ENCODE measurements around the gene LRRC23. TPM values are rescaled to one million over a fixed set of nuclear protein-coding genes. Genes with fewer than 3 reads are reported as not detected.

Gene LRRC23
- total RNA-seq, 2 experiments from 2014 or later: 6.4 to 7.0 TPM

- intact Hi-C loops (cut with DNase I, micrococcal nuclease): no loop called here
- Mint-ChIP-seq H3K4me1 (peaks cover 38% of the 10 kb centered on the region), H3K36me3 (ENCODE audit: low read depth) (peaks cover 43% of the 10 kb centered on the region), H3K9me3 (ENCODE audit: low read depth) (no peaks in the 10 kb centered on the region), H3K4me3 (peak overlapping the region; percentile 98), H3K27ac (no peak overlapping the region), H3K27me3 (no peaks in the 10 kb centered on the region)
- CTCF ChIA-PET: interaction anchor here (0.6 to 1.5 kb wide), 7 partner anchors 7 to 1015 kb away, joined by 3 to 4 read pairs (median 3); no protein-coding TSS in a partner anchor
- ATAC-seq: no peak
- DNase-seq: no peak
- POLR2A ChIA-PET: interaction anchor here (1.1 kb wide), 1 partner anchor 46 kb away, joined by 3 read pairs; no protein-coding TSS in a partner anchor
Observed at GRCh38 chr12:6916426-6917200, 12.0 kb downstream of the LRRC23 start.

DNA sequence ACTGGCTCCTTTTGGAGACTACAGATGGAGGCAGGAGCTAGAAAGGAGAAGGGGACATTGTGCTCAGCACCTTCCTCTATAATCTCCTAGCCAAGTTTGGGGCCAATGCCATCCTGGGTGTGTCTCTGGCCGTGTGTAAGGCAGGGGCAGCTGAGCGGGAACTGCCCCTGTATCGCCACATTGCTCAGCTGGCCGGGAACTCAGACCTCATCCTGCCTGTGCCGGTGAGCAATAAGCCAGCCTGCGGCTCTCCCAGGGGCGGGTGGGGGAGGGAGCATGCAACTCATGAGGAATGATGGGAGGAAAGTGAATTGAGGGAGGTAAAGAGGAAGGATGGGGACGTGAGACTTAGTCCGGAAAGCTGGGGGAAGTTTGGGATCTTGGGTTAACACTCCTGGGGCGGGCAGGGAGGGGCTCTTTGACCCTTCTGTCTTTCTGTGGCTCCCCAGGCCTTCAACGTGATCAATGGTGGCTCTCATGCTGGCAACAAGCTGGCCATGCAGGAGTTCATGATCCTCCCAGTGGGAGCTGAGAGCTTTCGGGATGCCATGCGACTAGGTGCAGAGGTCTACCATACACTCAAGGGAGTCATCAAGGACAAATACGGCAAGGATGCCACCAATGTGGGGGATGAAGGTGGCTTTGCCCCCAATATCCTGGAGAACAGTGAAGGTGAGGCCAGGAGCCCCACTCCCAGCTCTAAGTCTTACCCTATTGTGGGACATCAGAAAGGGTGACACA is 13.0 kb downstream of the LRRC23 start:
- Mint-ChIP-seq H3K9me3 (ENCODE audit: low read depth) (no peaks in the 10 kb centered on the region), H3K4me3 (no peak overlapping the region), H3K27ac (no peak overlapping the region), H3K36me3 (ENCODE audit: low read depth) (peaks cover 51% of the 10 kb centered on the region), H3K27me3 (no peaks in the 10 kb centered on the region), H3K4me1 (peaks cover 37% of the 10 kb centered on the region)
- ATAC-seq: no peak
- DNase-seq: no peak
- intact Hi-C loops (cut with DNase I, micrococcal nuclease): no loop called here
- ChIA-PET CTCF (interaction anchor here (0.6 to 1.3 kb wide), 4 partner anchors 11 to 1014 kb away, joined by 3 to 5 read pairs (median 3); no protein-coding TSS in a partner anchor), POLR2A (interaction anchor here (0.8 to 1.1 kb wide), 3 partner anchors 20 to 47 kb away, joined by 3 read pairs; partner anchors contain the start of gene RNU7-1)

GRCh38 chr12:6919588-6919987 is 15.0 kb downstream of the LRRC23 start:
- H3K4me3 Mint-ChIP-seq: no peak overlapping the region
- DNase-seq: no peak
- peaks cover 59% of the 10 kb centered on the region for H3K36me3 Mint-ChIP-seq (ENCODE audit: low read depth)
- intact Hi-C loops (cut with DNase I, micrococcal nuclease): no loop called here
- no peak for ATAC-seq
- POLR2A ChIA-PET: no interaction called here
- CTCF ChIA-PET: interaction anchor here (0.6 to 1.4 kb wide), 2 partner anchors 28 to 52 kb away, joined by 3 to 5 read pairs; partner anchors contain the start of gene TPI1
- H3K27me3 Mint-ChIP-seq: no peaks in the 10 kb centered on the region
- H3K9me3 Mint-ChIP-seq (ENCODE audit: low read depth): no peaks in the 10 kb centered on the region
- peaks cover 31% of the 10 kb centered on the region for H3K4me1 Mint-ChIP-seq
- peak overlapping the region; percentile 38 for H3K27ac Mint-ChIP-seq

DNA sequence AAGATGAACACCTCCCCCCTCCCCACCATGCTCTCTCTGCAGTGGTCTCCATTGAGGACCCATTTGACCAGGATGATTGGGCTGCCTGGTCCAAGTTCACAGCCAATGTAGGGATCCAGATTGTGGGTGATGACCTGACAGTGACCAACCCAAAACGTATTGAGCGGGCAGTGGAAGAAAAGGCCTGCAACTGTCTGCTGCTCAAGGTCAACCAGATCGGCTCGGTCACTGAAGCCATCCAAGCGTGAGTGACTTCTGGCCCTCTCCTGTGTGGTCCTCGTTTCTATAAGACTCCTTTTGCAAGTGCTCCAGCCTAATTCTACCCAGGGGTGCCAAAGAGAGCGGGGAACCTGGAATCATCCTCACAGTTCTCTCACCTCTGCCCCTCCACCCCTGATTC is 16.9 kb downstream of the LRRC23 start:
- ChIA-PET CTCF (interaction anchor here (0.6 to 1.3 kb wide), 6 partner anchors 9 to 223 kb away, joined by 3 to 5 read pairs (median 4); partner anchors contain the start of gene LRRC23), POLR2A (interaction anchor here (1.3 kb wide), 1 partner anchor 22 kb away, joined by 5 read pairs; the partner anchor contains the start of genes C12orf57 and RNU7-1)
- no peak overlapping the region for H3K27ac Mint-ChIP-seq
- peaks cover 45% of the 10 kb centered on the region for H3K36me3 Mint-ChIP-seq (ENCODE audit: low read depth)
- no peak overlapping the region for H3K4me3 Mint-ChIP-seq
- H3K27me3 Mint-ChIP-seq: no peaks in the 10 kb centered on the region
- intact Hi-C loops (cut with DNase I, micrococcal nuclease): no loop called here
- no peak for DNase-seq
- ATAC-seq: no peak
- no peaks in the 10 kb centered on the region for H3K9me3 Mint-ChIP-seq (ENCODE audit: low read depth)
- peaks cover 28% of the 10 kb centered on the region for H3K4me1 Mint-ChIP-seq

DNA sequence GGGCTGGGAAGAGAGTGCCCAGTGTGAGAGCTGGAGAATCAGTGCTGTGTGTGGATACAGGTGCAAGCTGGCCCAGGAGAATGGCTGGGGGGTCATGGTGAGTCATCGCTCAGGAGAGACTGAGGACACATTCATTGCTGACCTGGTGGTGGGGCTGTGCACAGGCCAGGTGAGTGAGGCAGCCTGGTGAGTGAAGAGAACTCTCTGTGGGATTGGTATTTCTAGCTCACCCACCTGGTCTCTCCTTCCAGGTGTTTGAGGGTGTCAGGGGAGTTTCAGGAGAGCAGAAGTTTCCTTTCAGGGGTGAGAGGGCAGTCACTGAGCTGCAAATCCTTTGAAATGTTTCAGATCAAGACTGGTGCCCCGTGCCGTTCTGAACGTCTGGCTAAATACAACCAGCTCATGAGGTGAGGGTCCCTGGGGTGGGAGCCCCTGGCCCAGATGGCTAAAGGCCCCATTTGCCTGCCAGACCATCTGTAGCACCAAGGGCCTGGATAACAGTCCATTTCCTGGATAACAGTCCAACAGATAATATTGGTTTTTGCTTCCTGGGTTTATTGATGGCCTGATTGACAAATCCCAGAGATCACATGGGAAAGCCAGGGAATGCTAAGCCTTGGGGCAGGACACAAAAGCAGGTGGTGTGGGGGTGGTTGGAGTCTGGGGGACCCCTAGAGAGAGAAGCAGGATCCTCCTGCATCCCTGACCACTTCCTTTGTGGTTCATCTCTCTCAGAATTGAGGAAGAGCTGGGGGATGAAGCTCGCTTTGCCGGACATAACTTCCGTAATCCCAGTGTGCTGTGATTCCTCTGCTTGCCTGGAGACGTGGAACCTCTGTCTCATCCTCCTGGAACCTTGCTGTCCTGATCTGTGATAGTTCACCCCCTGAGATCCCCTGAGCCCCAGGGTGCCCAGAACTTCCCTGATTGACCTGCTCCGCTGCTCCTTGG is 17.6 kb downstream of the LRRC23 start:
- intact Hi-C loops (cut with DNase I, micrococcal nuclease): no loop called here
- Mint-ChIP-seq H3K27ac (no peak overlapping the region), H3K27me3 (no peaks in the 10 kb centered on the region), H3K36me3 (ENCODE audit: low read depth) (peaks cover 39% of the 10 kb centered on the region), H3K9me3 (ENCODE audit: low read depth) (no peaks in the 10 kb centered on the region), H3K4me3 (no peak overlapping the region), H3K4me1 (peaks cover 31% of the 10 kb centered on the region)
- ChIA-PET POLR2A (interaction anchor here (1.3 kb wide), 1 partner anchor 22 kb away, joined by 5 read pairs; the partner anchor contains the start of genes C12orf57 and RNU7-1), CTCF (interaction anchor here (0.6 to 1.3 kb wide), 9 partner anchors 10 to 387 kb away, joined by 3 to 5 read pairs (median 3); partner anchors contain the start of gene LRRC23)
- DNase-seq (no peak), ATAC-seq (no peak)

DNA sequence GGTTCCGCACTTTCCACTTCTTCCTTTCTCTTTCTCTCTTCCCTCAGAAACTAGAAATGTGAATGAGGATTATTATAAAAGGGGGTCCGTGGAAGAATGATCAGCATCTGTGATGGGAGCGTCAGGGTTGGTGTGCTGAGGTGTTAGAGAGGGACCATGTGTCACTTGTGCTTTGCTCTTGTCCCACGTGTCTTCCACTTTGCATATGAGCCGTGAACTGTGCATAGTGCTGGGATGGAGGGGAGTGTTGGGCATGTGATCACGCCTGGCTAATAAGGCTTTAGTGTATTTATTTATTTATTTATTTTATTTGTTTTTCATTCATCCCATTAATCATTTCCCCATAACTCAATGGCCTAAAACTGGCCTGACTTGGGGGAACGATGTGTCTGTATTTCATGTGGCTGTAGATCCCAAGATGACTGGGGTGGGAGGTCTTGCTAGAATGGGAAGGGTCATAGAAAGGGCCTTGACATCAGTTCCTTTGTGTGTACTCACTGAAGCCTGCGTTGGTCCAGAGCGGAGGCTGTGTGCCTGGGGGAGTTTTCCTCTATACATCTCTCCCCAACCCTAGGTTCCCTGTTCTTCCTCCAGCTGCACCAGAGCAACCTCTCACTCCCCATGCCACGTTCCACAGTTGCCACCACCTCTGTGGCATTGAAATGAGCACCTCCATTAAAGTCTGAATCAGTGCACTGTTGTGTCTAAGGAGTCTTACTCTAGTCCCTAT is 18.5 kb downstream of the LRRC23 start:
- no peak overlapping the region for H3K27ac Mint-ChIP-seq

DNA sequence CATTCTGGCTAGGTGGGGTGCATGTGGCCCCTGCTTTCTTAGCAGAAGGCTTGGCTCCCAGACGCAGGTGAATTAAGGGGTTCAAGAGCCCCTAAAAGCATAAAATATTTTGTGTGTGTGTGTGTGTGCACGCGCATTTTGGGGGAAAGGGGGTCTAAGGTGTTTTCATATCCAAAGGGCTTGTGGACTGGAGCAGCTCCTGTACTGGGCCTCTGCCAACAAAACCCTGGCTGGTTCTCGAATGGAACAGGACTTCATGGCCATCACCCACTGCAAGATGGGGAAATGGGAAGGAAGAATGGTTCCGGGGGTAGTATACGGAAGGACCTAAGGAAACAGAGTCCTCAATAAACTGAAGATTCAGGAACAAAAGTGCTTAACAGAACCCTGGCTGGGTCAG is 19.2 kb downstream of the LRRC23 start:
- POLR2A ChIA-PET: interaction anchor here (0.8 to 1.3 kb wide), 2 partner anchors 20 to 98 kb away, joined by 3 to 4 read pairs; partner anchors contain the start of genes C12orf57 and RNU7-1
- DNase-seq: no peak
- H3K4me1 Mint-ChIP-seq: peaks cover 36% of the 10 kb centered on the region

More for the DNA sequence above, 18.5 kb downstream of the LRRC23 start:
- intact Hi-C loops (cut with DNase I, micrococcal nuclease): no loop called here
- ChIA-PET POLR2A (interaction anchor here (1.3 kb wide), 1 partner anchor 21 kb away, joined by 3 read pairs; the partner anchor contains the start of genes C12orf57 and RNU7-1), CTCF (interaction anchor here (0.6 to 7.4 kb wide), 14 partner anchors 11 to 388 kb away, joined by 3 to 59 read pairs (median 4); partner anchors contain the start of genes C12orf57, LPCAT3 and RNU7-1)
- no peak for ATAC-seq
- peaks cover 34% of the 10 kb centered on the region for H3K36me3 Mint-ChIP-seq (ENCODE audit: low read depth)
- H3K27me3 Mint-ChIP-seq: no peaks in the 10 kb centered on the region
- H3K4me3 Mint-ChIP-seq: no peak overlapping the region
- no peaks in the 10 kb centered on the region for H3K9me3 Mint-ChIP-seq (ENCODE audit: low read depth)
- H3K4me1 Mint-ChIP-seq: peaks cover 32% of the 10 kb centered on the region
- no peak for DNase-seq

DNA sequence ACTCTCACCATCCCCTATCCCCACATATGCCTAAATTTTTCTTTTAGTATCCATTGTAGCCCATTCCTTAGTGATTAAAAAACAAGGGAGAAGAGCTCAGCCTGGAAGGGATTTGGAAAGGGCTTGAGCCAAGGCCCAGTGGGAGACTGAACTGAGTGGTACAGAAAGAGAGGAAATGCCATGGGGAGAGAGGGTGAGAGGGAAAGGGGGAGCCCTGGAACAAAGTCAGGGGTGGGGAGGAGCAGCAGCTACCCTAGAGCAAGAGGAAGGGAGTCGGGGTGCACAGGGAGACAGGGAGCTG is 20.6 kb downstream of the LRRC23 start:
- no peak overlapping the region for H3K27ac Mint-ChIP-seq
- DNase-seq: no peak
- H3K4me3 Mint-ChIP-seq: no peak overlapping the region
- no peak for ATAC-seq
- intact Hi-C loops (cut with DNase I, micrococcal nuclease): loop anchor here in 1 of 2 experiments (2.0 kb wide), 2 partner anchors 20 to 40 kb away; partner anchors contain the start of gene C12orf57
- H3K27me3 Mint-ChIP-seq: no peaks in the 10 kb centered on the region
- H3K9me3 Mint-ChIP-seq (ENCODE audit: low read depth): no peaks in the 10 kb centered on the region
- H3K36me3 Mint-ChIP-seq (ENCODE audit: low read depth): peaks cover 26% of the 10 kb centered on the region
- CTCF ChIA-PET: interaction anchor here (0.6 to 7.4 kb wide), 23 partner anchors 9 to 1739 kb away, joined by 3 to 59 read pairs (median 3); partner anchors contain the start of genes C12orf57, CDCA3, LPCAT3 and RNU7-1
- POLR2A ChIA-PET: interaction anchor here (0.9 to 1.4 kb wide), 2 partner anchors 14 to 19 kb away, joined by 4 to 5 read pairs; partner anchors contain the start of genes C12orf57 and RNU7-1
- peaks cover 44% of the 10 kb centered on the region for H3K4me1 Mint-ChIP-seq

More for the DNA sequence above, 19.2 kb downstream of the LRRC23 start:
- no peaks in the 10 kb centered on the region for H3K27me3 Mint-ChIP-seq
- peaks cover 36% of the 10 kb centered on the region for H3K36me3 Mint-ChIP-seq (ENCODE audit: low read depth)
- H3K9me3 Mint-ChIP-seq (ENCODE audit: low read depth): no peaks in the 10 kb centered on the region
- H3K27ac Mint-ChIP-seq: no peak overlapping the region
- peak overlapping the region; percentile 29 for H3K4me3 Mint-ChIP-seq
- intact Hi-C loops (cut with DNase I, micrococcal nuclease): loop anchor here (1.0 to 2.0 kb wide), 6 partner anchors 14 to 185 kb away; partner anchors contain the start of genes C1R (in 2 of the 2), C12orf57 (in 1 of the 2) and C1RL (in 1 of the 2)
- no peak for ATAC-seq
- CTCF ChIA-PET: interaction anchor here (0.6 to 7.4 kb wide), 19 partner anchors 8 to 347 kb away, joined by 3 to 59 read pairs (median 3); partner anchors contain the start of genes C12orf57, LPCAT3 and RNU7-1

- Mint-ChIP-seq H3K27me3 (no peaks in the 10 kb centered on the region), H3K9me3 (ENCODE audit: low read depth) (no peaks in the 10 kb centered on the region), H3K27ac (no peak overlapping the region), H3K36me3 (ENCODE audit: low read depth) (peaks cover 28% of the 10 kb centered on the region), H3K4me1 (peaks cover 47% of the 10 kb centered on the region), H3K4me3 (peak overlapping the region; percentile 77)
- ChIA-PET CTCF (interaction anchor here (0.6 to 7.4 kb wide), 28 partner anchors 8 to 1738 kb away, joined by 3 to 59 read pairs (median 4); partner anchors contain the start of genes C12orf57, C1RL, CDCA3 and LPCAT3), POLR2A (interaction anchor here (0.9 to 2.0 kb wide), 3 partner anchors 14 to 18 kb away, joined by 4 to 10 read pairs (median 5); partner anchors contain the start of genes C12orf57 and RNU7-1)
- intact Hi-C loops (cut with DNase I, micrococcal nuclease): loop anchor here in 1 of 2 experiments (2.0 kb wide), 2 partner anchors 19 to 39 kb away; partner anchors contain the start of gene C12orf57
- ATAC-seq (no peak), DNase-seq (no peak)
Observed at GRCh38 chr12:6925540-6926279, 21.1 kb downstream of the LRRC23 start.
